ENCODE data around the gene GATD1.

Gene GATD1

GRCh38 chr11:777288-778255 lies at the start of gene GATD1:
TSS of gene GATD1 (minus strand) at chr11:777487. CDS start at chr11:777462, 25 bp downstream.
- no peak for FAIRE-seq

GRCh38 chr11:826836-827145 lies 49.5 kb upstream of the GATD1 start:
- DNase-seq (ENCODE audit: insufficient read length, low spot score) (no peak), FAIRE-seq (no peak)
- no peak for TF ChIP-seq CTCF (IDR thresholded peaks at IDR 0.05; ENCODE audit: insufficient read depth, missing control alignments)

More at GRCh38 chr11:777288-778255, at the start of gene GATD1:
- peak; percentile 94 for DNase-seq (ENCODE audit: insufficient read length, low spot score)
- no peak for TF ChIP-seq CTCF (IDR thresholded peaks at IDR 0.05; ENCODE audit: insufficient read depth, missing control alignments)

GRCh38 chr11:826227-826621 lies 48.9 kb upstream of the GATD1 start:
- TF ChIP-seq CTCF (IDR thresholded peaks at IDR 0.05; ENCODE audit: insufficient read depth, missing control alignments): no peak
- FAIRE-seq: no peak
- no peak for DNase-seq (ENCODE audit: insufficient read length, low spot score)

GRCh38 chr11:825366-826226 lies 48.3 kb upstream of the GATD1 start:
- DNase-seq (ENCODE audit: insufficient read length, low spot score): no peak
- TF ChIP-seq CTCF (IDR thresholded peaks at IDR 0.05; ENCODE audit: insufficient read depth, missing control alignments): no peak
- no peak for FAIRE-seq

- FAIRE-seq (no peak), DNase-seq (ENCODE audit: insufficient read length, low spot score) (no peak)
- no peak for TF ChIP-seq CTCF (IDR thresholded peaks at IDR 0.05; ENCODE audit: insufficient read depth, missing control alignments)
Measured at GRCh38 chr11:824942-825341, 47.7 kb upstream of the GATD1 start.

- FAIRE-seq (no peak), DNase-seq (ENCODE audit: insufficient read length, low spot score) (no peak)
Measured at GRCh38 chr11:824292-824880, 47.1 kb upstream of the GATD1 start.

More at GRCh38 chr11:824292-824880, 47.1 kb upstream of the GATD1 start:
- no peak for TF ChIP-seq CTCF (IDR thresholded peaks at IDR 0.05; ENCODE audit: insufficient read depth, missing control alignments)
